HepG2 (cell line): ENCODE results near the gene TSPAN5.

Experiments
- HCFC1 ChIP-seq: fragments of 150-350 bp; IDR thresholded peaks from 2 replicates; pipeline ENCODE4 v1.6.1; 2014; ENCODE audit warnings: low read depth, low read length
- MTA1 ChIP-seq: sonication (generic); formaldehyde crosslinking; IDR thresholded peaks from 2 replicates; pipeline ENCODE4 v1.4.0; 2020; ENCODE audit warnings: missing genetic modification reagents, mild to moderate bottlenecking, borderline replicate concordance
- NAIF1 ChIP-seq: sonication (generic); formaldehyde crosslinking; IDR thresholded peaks from 2 replicates; pipeline ENCODE4 v1.5.0; 2020; ENCODE audit warnings: mild to moderate bottlenecking, missing genetic modification reagents, borderline replicate concordance
- NR2C2 ChIP-seq: sonication (generic); formaldehyde crosslinking; IDR thresholded peaks from 2 replicates; pipeline ENCODE4 v1.4.0; 2020; ENCODE audit warnings: missing genetic modification reagents, mild to moderate bottlenecking, moderate library complexity, borderline replicate concordance
- ZNF230 ChIP-seq: sonication (generic); formaldehyde crosslinking; IDR thresholded peaks from 2 replicates; pipeline ENCODE4 v1.4.0; 2020; ENCODE audit warnings: mild to moderate bottlenecking, missing genetic modification reagents
- TF ChIP-seq, protein P1 (sequence below), 2 experiments: sonication (generic) in 1 of 2; formaldehyde crosslinking in 1 of 2; IDR thresholded peaks; 2 replicates each; pipeline versions ENCODE4 v1.4.0 to v1.6.1; 2018 to 2020; ENCODE audit warnings: missing genetic modification reagents in 2 of 2, borderline replicate concordance in 1 of 2, low read depth in 1 of 2, mild to moderate bottlenecking in 1 of 2, missing biosample characterization in 1 of 2

DNA sequence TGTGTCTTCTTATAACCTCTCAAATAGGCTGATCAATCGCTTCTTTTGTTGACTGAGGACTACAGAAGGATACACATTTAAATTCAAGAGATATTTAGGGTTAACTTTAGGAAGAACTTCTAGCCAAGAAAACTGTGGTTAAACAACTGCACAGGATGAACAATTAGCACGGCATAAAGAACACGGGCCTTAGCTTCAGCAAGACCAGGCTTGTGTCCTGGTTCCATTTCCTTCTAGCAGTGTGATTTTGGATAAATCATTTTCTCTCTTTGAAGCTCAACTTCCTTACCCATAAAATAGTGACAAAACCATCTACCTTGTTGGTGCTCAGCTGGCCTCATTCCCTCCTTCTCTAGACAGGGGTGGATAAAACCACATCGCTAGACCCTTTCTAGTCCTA, 117.6 kb downstream of the TSPAN5 start:
- TF ChIP-seq HCFC1 (no peak), NAIF1 (CRISPR knock-in tag) (no peak), ZNF230 (CRISPR knock-in tag) (no peak), NR2C2 (no peak), MTA1 (CRISPR knock-in tag) (no peak)
- TF ChIP-seq, protein P1, sequence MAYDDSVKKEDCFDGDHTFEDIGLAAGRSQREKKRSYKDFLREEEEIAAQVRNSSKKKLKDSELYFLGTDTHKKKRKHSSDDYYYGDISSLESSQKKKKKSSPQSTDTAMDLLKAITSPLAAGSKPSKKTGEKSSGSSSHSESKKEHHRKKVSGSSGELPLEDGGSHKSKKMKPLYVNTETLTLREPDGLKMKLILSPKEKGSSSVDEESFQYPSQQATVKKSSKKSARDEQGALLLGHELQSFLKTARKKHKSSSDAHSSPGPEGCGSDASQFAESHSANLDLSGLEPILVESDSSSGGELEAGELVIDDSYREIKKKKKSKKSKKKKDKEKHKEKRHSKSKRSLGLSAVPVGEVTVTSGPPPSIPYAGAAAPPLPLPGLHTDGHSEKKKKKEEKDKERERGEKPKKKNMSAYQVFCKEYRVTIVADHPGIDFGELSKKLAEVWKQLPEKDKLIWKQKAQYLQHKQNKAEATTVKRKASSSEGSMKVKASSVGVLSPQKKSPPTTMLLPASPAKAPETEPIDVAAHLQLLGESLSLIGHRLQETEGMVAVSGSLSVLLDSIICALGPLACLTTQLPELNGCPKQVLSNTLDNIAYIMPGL (CRISPR knock-in tag; IDR thresholded peaks at IDR 0.05; ENCODE audit: borderline replicate concordance in 1 of 2, low read depth in 1 of 2) = no peak
